Measurements from ENCODE around the gene ETV6.
A peak's percentile ranks its signal among the peaks of the same experiment; 100 is the strongest.

Gene ETV6

GRCh38 chr12:11929714-11930113 lies 280.2 kb downstream of the ETV6 start:
- no peak for DNase-seq (ENCODE audit: low spot score)

- no peak for DNase-seq (ENCODE audit: low spot score)
Observed at GRCh38 chr12:11939223-11939622, 289.7 kb downstream of the ETV6 start.

GRCh38 chr12:11941606-11942337 lies 292.3 kb downstream of the ETV6 start:
- DNase-seq (ENCODE audit: low spot score): peak; percentile 34

- DNase-seq (ENCODE audit: low spot score): no peak
Observed at GRCh38 chr12:11943919-11944700, 294.6 kb downstream of the ETV6 start.

Measured in LoVo (cell line).